ENCODE measurements around the gene JOSD2.

DNA sequence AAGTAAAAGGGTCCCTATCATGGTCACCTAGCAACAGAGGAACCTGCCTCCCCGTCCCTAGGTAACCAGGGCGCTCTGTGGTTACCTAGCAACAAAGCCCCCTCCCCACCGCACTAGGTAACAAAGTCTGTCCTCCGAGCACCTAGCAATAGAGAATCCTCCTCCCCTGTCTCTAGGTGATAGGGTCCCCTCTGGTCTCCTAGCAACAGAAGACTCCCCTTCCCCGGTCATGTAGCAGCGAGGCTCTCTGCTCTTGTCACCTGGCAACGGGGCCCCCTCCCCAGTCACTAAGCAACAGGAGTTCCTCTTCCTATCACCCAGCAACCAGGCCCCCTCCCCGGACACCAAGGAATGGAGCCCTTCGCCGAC lies 307 bp downstream of the JOSD2 start:
- TF ChIP-seq, protein P1, sequence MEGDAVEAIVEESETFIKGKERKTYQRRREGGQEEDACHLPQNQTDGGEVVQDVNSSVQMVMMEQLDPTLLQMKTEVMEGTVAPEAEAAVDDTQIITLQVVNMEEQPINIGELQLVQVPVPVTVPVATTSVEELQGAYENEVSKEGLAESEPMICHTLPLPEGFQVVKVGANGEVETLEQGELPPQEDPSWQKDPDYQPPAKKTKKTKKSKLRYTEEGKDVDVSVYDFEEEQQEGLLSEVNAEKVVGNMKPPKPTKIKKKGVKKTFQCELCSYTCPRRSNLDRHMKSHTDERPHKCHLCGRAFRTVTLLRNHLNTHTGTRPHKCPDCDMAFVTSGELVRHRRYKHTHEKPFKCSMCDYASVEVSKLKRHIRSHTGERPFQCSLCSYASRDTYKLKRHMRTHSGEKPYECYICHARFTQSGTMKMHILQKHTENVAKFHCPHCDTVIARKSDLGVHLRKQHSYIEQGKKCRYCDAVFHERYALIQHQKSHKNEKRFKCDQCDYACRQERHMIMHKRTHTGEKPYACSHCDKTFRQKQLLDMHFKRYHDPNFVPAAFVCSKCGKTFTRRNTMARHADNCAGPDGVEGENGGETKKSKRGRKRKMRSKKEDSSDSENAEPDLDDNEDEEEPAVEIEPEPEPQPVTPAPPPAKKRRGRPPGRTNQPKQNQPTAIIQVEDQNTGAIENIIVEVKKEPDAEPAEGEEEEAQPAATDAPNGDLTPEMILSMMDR (IDR thresholded peaks at IDR 0.05 in 2 of 3, conservative IDR thresholded peaks at IDR 0.05 in 1 of 3; ENCODE audit: insufficient read depth in 2 of 3, low read depth in 1 of 3, low read length in 3 of 3) = no peak
- no peak for TF ChIP-seq TAF7 (tag; IDR thresholded peaks at IDR 0.05)
- TF ChIP-seq ZC3H11A (IDR thresholded peaks at IDR 0.05; ENCODE audit: low read depth, low read length) = no peak
- no peak for TF ChIP-seq ZNF354B (CRISPR knock-in tag; IDR thresholded peaks at IDR 0.05)
